GM23338 (cell line): ENCODE data around the gene SLC1A3. TPM values are rescaled to one million over a fixed set of nuclear protein-coding genes. Genes with fewer than 3 reads are reported as not detected.

Experiments
- ATAC-seq: fragments of 200-7000 bp; cut with Tn5 transposase; 3 replicates; pipeline ENCODE4 v1.9.1; 2020
- DNase-seq: peaks from one replicate; pipeline ENCODE4 v3.0.0-alpha.2; 2015; ENCODE audit warnings: low spot score
- H2AFZ ChIP-seq: fragments of 200-600 bp; sonication (generic); 2 replicates; pipeline ENCODE4 v1.8.0; 2016; ENCODE audit warnings: antibody characterized with exemption, mild to moderate bottlenecking, moderate library complexity
- H3F3A ChIP-seq: fragments of 200-600 bp; sonication (generic); replicated peaks from 2 replicates; pipeline ENCODE4 v1.8.0; 2017; ENCODE audit warnings: antibody characterized with exemption, mixed run types, low read depth
- H3K27ac ChIP-seq: fragments of 200-600 bp; sonication (generic); 2 replicates; pipeline ENCODE4 v1.6.1; 2016; ENCODE audit warnings: low read depth
- H3K27me3 ChIP-seq: fragments of 200-600 bp; sonication (generic); 2 replicates; pipeline ENCODE4 v1.8.0; 2016; ENCODE audit warnings: mild to moderate bottlenecking, mixed run types, moderate library complexity; ENCODE audit not compliant: insufficient read depth
- H3K36me3 ChIP-seq: fragments of 200-600 bp; sonication (generic); 2 replicates; pipeline ENCODE4 v1.8.0; 2016; ENCODE audit warnings: mild to moderate bottlenecking; ENCODE audit not compliant: insufficient read depth
- H3K4me1 ChIP-seq: fragments of 200-600 bp; sonication (generic); 2 replicates; pipeline ENCODE4 v1.8.0; 2016; ENCODE audit warnings: mild to moderate bottlenecking, moderate library complexity; ENCODE audit not compliant: insufficient read depth
- H3K4me2 ChIP-seq: fragments of 200-600 bp; sonication (generic); 2 replicates; pipeline ENCODE4 v1.7.1; 2017; ENCODE audit warnings: mixed run types
- H3K4me3 ChIP-seq: fragments of 200-600 bp; sonication (generic); 2 replicates; pipeline ENCODE4 v1.6.1; 2016; ENCODE audit warnings: mixed run types
- H3K79me2 ChIP-seq: fragments of 200-600 bp; sonication (generic); replicated peaks from 2 replicates; pipeline ENCODE4 v1.8.0; 2017; ENCODE audit warnings: mild to moderate bottlenecking; ENCODE audit not compliant: insufficient read depth
- H3K9me2 ChIP-seq: fragments of 200-600 bp; sonication (generic); 2 replicates; pipeline ENCODE4 v1.8.0; 2017; ENCODE audit not compliant: insufficient read depth
- H4K20me1 ChIP-seq: fragments of 200-600 bp; sonication (generic); replicated peaks from 2 replicates; pipeline ENCODE4 v1.8.0; 2017; ENCODE audit warnings: mild to moderate bottlenecking; ENCODE audit not compliant: insufficient read depth
- H3K27ac Mint-ChIP-seq: 2 replicates; pipeline ENCODE4 v1.8.0; 2020; ENCODE audit warnings: inconsistent platforms, mild to moderate bottlenecking, moderate library complexity, mixed read lengths
- H3K27me3 Mint-ChIP-seq: 3 replicates; pipeline ENCODE4 v1.8.0; 2022; ENCODE audit warnings: low read depth, mild to moderate bottlenecking, moderate library complexity, mixed read lengths, inconsistent platforms; ENCODE audit not compliant: insufficient read depth, poor library complexity
- H3K36me3 Mint-ChIP-seq: 3 replicates; pipeline ENCODE4 v1.8.0; 2021; ENCODE audit warnings: low read depth, mild to moderate bottlenecking, inconsistent platforms, moderate library complexity, mixed read lengths
- H3K4me1 Mint-ChIP-seq: 3 replicates; pipeline ENCODE4 v1.8.0; 2020; ENCODE audit warnings: mild to moderate bottlenecking, inconsistent platforms, mixed read lengths
- H3K4me3 Mint-ChIP-seq: 3 replicates; pipeline ENCODE4 v1.8.0; 2021; ENCODE audit warnings: moderate library complexity, mild to moderate bottlenecking, inconsistent platforms, mixed read lengths
- H3K9me3 Mint-ChIP-seq: 3 replicates; pipeline ENCODE4 v1.8.0; 2020; ENCODE audit warnings: moderate library complexity, mild to moderate bottlenecking, inconsistent platforms, mixed read lengths
- CREB1 ChIP-seq: fragments of 250-450 bp; sonication (Bioruptor Pico); IDR thresholded peaks from 2 replicates; pipeline ENCODE4 v1.5.0; 2020; ENCODE audit warnings: low read depth, mild to moderate bottlenecking, moderate library complexity
- NANOG ChIP-seq: IDR thresholded peaks from 2 replicates; pipeline ENCODE4 v1.6.1; 2016; ENCODE audit warnings: antibody characterized with exemption, borderline replicate concordance
- REST ChIP-seq: IDR thresholded peaks from one replicate; pipeline ENCODE4 v1.6.1; 2018; ENCODE audit warnings: antibody characterized with exemption; ENCODE audit not compliant: unreplicated experiment
- STAT1 ChIP-seq: IDR thresholded peaks from one replicate; pipeline ENCODE4 v1.6.1; 2016; ENCODE audit warnings: antibody characterized with exemption; ENCODE audit not compliant: unreplicated experiment
- ZNF331 ChIP-seq: fragments of 250-450 bp; sonication (Bioruptor Pico); IDR thresholded peaks from 2 replicates; pipeline ENCODE4 v1.5.0; 2020; ENCODE audit warnings: low read depth, mild to moderate bottlenecking, moderate library complexity
- ZNF462 ChIP-seq: fragments of 250-450 bp; sonication (Bioruptor Pico); IDR thresholded peaks from 2 replicates; pipeline ENCODE4 v1.5.0; 2020; ENCODE audit warnings: mild to moderate bottlenecking, moderate library complexity
- polyA plus RNA-seq: library from polyadenylated mRNA; unstranded; fragments of >200 nt; fragmentation: Nextera tagmentation; extraction: Ambion mirVana; gene quantifications from 2 replicates; pipeline ENCODE4 v1.2.1, GENCODE V29; 2016
- total RNA-seq: library from RNA; depleted of rRNA; stranded (reverse); fragments of >200 nt; shearing (Covaris generic); gene quantifications from 2 replicates; pipeline ENCODE4 v1.2.3, GENCODE V29; 2014

Gene SLC1A3
- total and polyA plus RNA-seq, 2 experiments from 2014 or later: 29.0 to 40.7 TPM

- peaks cover 63% of the 10 kb centered on the region for H3K4me1 Mint-ChIP-seq
- H3K9me2 ChIP-seq: no peaks in the 10 kb centered on the region
- peaks cover 43% of the 10 kb centered on the region for H3K79me2 ChIP-seq
- no peaks in the 10 kb centered on the region for H3F3A ChIP-seq
- no peaks in the 10 kb centered on the region for H3K27me3 ChIP-seq
- H3K9me3 Mint-ChIP-seq: no peaks in the 10 kb centered on the region; the same call in 2 of the 3 replicates
- peaks cover 4% of the 10 kb centered on the region for H3K27me3 Mint-ChIP-seq
- H3K27ac Mint-ChIP-seq: peak overlapping the region; percentile 13; the same call in 1 of the 2 replicates
- H3K36me3 ChIP-seq: peaks cover 18% of the 10 kb centered on the region; the same call in 1 of the 2 replicates
- DNase-seq (no peak), ATAC-seq (peak; percentile 16; the same call in 2 of the 3 replicates)
- peaks cover 35% of the 10 kb centered on the region for H3K4me1 ChIP-seq
- no peak for TF ChIP-seq REST
- no peak overlapping the region for H3K27ac ChIP-seq
- peak overlapping the region; percentile 86 for H3K4me3 ChIP-seq
- H3K4me2 ChIP-seq: peak overlapping the region; percentile 91
- H3K36me3 Mint-ChIP-seq: peaks cover 32% of the 10 kb centered on the region
- H3K4me3 Mint-ChIP-seq: peak overlapping the region; percentile 85
- H4K20me1 ChIP-seq: no peaks in the 10 kb centered on the region; the same call in 1 of the 2 replicates
- H2AFZ ChIP-seq: no peak overlapping the region
Measured at GRCh38 chr5:36607838-36608783, 1.7 kb downstream of the SLC1A3 start.

GRCh38 chr5:36610621-36611020, 4.2 kb downstream of the SLC1A3 start:
- no peaks in the 10 kb centered on the region for H3F3A ChIP-seq
- peaks cover 31% of the 10 kb centered on the region for H3K4me1 ChIP-seq
- H3K4me2 ChIP-seq: no peak overlapping the region
- no peak overlapping the region for H3K27ac Mint-ChIP-seq
- no peaks in the 10 kb centered on the region; the same call in 1 of the 2 replicates for H4K20me1 ChIP-seq
- no peak for ATAC-seq
- H3K36me3 ChIP-seq: peaks cover 18% of the 10 kb centered on the region; the same call in 1 of the 2 replicates
- no peak for DNase-seq
- H3K27me3 ChIP-seq: no peaks in the 10 kb centered on the region
- no peak overlapping the region for H3K4me3 ChIP-seq
- no peaks in the 10 kb centered on the region for H3K9me2 ChIP-seq
- no peak overlapping the region for H2AFZ ChIP-seq
- peaks cover 43% of the 10 kb centered on the region for H3K79me2 ChIP-seq
- no peak for TF ChIP-seq CREB1 (CRISPR knock-in tag)
- TF ChIP-seq NANOG: no peak
- no peak for TF ChIP-seq STAT1
- no peak for TF ChIP-seq ZNF331 (CRISPR knock-in tag)
- no peak for TF ChIP-seq ZNF462 (CRISPR knock-in tag)
- H3K27ac ChIP-seq: no peak overlapping the region
- no peak overlapping the region for H3K4me3 Mint-ChIP-seq
- H3K36me3 Mint-ChIP-seq: peaks cover 41% of the 10 kb centered on the region
- no peaks in the 10 kb centered on the region; the same call in 2 of the 3 replicates for H3K9me3 Mint-ChIP-seq
- peaks cover 67% of the 10 kb centered on the region for H3K4me1 Mint-ChIP-seq
- H3K27me3 Mint-ChIP-seq: peaks cover 2% of the 10 kb centered on the region
